ENCODE results near the gene CBR4.
"Not testable (repeated sequence)": the region's sequence is repeated elsewhere in the genome, so short reads cannot be mapped to it uniquely, and the experiment has no call there.

Gene CBR4

DNA sequence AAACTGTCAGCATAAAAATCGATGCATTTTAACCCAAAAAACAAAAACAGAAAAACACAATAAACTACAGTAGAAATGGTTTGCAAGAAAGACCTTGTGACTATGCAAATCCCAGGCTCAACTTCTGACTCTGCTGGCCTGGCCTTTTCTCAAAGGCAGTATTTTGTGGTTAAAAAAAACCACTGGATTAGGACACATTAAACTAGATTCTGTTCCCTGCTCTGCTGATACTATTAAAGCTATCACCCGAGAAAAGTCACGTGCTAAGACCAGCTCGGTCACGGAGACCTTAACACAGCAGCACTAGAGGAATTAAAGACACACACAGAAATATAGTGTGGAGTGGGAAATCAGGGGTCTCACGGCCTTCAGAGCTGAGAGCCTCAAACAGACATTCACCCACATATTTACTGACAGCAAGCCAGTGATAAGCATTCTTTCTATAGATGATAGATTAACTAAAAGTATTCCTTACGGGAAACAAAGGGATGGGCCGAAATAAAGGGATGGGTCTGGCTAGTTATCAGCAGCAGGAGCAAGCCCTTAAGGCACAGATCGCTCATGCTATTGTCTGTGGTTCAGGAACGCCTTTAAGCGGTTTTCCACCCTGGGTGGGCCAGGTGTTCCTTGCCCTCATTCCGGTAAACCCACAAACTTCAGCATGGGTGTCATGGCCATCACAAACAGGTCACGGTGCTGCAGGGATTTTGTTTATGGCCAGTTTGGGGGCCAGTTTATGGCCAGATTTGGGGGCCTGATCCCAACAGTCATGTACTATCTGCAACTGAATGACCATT, 16.1 kb downstream of the CBR4 start:
- no peak for DNase-seq (ENCODE audit: low read depth, low spot score)

DNA sequence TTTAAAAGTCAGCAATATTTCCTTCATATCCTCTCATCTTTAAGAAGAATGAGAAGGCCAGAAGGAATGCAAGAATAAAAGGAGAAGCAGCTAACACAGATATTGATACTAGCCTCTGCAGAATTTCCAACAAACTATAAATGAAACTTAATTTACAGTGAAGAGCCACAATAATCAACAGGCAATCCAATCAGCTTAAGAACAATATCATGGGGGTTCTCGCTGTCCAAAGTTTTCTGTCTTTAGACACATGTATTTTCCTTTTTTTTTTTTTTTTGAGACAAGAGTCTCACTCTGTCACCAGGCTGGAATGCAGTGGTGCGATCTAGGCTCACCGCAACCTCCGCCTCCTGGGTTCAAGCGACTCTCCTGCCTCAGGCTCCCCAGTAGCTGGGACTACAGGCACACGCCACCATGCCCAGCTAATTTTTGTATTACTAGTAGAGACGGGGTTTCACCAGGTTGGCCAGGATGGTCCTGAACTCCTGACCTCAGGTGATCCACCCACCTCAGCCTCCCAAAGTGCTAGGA, 17.0 kb downstream of the CBR4 start:
- DNase-seq (ENCODE audit: low read depth, low spot score) = not testable (repeated sequence)

DNA sequence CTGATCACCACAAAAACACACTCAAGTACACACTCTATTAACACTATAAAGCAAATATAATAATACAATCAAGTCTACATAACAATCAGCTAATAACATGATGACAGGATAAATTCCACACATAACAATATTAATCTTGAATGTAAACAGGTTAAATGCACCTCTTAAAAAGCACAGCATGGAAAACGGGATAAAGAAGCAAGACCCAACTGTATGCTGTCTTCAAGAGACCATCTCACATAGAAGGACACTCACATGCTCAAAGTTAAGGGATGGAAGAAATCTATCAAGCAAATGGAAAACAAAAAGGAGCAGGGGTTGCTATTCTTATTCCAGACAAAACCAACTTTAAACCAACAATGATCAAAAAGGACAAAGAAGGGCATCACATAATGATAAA, 28.1 kb downstream of the CBR4 start:
- no peak for DNase-seq (ENCODE audit: low read depth, low spot score)

DNA sequence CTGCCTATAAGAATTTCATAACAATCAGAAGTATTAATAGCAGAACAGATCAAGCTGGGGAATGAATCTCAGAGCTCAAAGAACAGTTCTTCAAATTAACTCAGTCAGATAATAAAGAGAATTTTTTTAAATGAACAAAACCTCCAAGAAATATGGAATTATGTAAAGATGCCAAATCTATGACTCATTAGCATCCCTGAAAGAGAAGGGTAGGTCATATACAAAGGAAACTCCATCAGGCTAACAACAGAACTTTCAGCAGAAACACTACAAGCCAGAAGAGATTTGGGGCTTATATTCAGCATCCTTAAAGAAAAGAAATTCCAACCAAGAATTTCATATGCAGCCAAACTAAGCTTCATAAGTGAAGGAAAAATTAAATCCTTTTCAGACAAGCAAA, 28.6 kb downstream of the CBR4 start:
- no peak for DNase-seq (ENCODE audit: low read depth, low spot score)

DNA sequence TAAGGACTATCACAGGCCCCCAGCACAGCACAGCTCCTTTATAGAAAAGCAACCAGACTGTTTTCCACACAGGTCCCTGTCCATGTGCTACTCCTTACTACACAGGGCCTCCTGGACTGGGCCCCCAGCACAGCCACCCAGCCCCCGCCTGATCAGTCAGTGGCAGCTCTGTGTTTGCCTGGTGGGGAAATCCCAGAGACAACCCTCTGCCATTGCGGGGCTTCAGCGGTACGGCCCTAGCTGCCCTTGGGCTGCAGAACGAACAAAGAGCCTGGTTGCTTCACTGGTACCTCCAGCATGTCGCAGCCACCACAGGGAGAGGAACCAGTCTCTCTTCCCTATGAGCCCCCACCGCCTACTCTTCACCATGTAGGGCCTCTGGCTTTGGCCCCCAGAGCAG, 30.7 kb downstream of the CBR4 start:
- DNase-seq (ENCODE audit: low read depth, low spot score) = no peak

DNA sequence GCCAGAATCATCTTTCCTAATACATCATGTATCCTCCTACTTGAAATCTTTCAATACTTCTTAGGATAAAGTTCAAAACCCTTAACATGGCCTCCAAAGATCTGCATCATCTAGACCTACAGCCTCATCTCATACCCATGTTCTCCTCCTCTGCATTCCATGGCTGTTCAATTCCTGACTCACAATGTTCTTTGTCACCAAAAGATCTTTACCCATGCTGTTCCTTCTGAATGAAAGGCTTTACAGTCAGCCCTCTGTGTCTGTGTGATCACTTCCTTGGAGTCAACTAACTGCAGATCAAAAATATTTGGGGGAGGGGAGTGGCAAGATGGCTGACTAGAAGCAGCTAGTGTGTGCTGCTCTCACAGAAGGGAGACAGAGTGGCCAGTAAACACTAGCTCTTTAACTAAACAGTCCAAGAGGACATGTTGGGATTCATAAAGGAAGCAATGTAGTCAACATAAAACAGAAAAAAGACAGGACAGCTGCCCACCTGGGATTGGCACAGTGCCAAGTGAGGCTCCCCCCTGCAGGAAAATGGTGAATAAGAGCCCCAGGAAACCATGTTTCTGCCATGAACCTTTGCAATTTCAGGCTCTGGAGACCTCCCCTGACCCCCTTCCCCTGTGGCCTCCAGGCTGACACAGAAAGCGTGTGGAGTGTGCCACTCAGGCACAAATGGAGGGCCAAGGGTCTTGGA, 31.9 kb downstream of the CBR4 start:
- DNase-seq (ENCODE audit: low read depth, low spot score) = no peak

DNA sequence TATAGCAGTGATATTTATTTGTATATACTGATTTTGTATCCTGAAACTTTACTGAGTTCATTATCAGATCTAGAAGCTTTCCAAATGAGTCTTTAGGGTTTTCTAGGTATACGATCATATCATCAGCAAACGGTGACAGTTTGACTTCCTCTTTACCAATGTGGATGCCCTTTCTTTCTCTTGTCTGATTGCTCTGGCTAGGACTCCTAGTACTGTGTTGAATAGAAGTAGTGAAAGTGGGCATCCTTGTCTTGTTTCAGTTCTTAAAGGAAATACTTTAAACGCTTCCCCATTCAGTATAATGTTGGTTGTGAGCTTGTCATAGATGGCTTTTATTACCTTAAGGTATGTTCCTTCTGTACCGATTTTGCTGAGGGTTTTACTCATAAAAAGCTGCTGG, 37.5 kb downstream of the CBR4 start:
- no peak for DNase-seq (ENCODE audit: low read depth, low spot score)

DNA sequence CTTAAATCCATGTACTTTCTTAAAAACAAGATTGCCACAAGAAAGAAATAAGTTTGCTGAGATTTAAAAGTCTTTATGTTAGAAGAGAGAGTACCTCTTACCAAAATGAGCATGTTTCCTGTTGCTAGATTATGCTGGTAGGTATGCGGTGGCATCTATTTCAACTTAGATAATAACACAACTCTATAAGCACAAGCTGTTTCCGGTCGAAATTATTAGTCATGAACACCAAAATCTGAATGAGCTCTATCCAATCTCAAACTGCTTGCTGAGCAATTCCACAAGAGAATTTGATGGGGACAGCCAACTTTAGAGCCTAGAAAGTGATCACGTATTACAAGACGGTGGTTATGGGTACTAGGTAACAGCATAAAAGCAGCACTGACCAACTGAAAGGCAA, 49.3 kb downstream of the CBR4 start:
- no peak for DNase-seq (ENCODE audit: low read depth, low spot score)

DNA sequence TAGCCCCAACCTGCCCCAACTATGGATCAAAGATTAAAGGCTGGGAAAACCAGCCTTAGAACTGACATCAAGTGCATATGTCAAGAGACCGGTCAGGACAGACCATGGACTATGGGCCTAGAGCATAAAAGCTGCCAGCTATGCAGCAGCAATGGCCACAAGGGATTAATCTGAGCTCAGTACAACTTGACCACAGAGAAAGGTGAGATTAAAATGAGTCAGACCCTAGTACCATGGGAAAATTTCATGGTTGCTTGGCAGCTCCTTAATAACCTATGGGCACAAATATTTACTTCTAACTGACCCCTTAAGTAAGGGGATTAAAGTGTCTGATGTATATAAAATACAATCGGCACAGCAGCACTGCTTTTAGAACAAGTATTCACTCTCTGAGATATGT, 54.4 kb downstream of the CBR4 start:
- DNase-seq (ENCODE audit: low read depth, low spot score) = no peak

DNA sequence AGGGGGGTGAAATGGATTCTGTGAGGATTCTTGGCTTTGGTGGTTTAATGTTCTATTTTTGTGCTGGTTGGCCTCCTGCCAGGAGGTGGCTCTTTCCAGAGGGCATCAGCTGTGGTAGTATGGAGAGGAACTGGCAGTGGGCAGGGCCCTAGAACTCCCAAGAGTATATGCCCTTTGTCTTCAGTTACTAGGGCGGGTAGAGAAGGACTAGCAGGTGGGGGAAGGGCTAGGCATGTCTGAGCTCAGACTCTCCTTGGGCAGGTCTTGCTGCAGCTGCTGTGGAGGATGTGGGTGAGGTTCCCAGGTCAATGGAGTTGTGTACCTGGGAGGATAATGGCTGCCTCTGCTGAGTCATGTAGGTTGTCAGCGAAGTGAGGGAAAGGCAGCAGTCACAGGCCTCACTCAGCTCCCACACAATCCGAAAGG, 57.2 kb downstream of the CBR4 start:
- not testable (repeated sequence) for DNase-seq (ENCODE audit: low read depth, low spot score)

DNA sequence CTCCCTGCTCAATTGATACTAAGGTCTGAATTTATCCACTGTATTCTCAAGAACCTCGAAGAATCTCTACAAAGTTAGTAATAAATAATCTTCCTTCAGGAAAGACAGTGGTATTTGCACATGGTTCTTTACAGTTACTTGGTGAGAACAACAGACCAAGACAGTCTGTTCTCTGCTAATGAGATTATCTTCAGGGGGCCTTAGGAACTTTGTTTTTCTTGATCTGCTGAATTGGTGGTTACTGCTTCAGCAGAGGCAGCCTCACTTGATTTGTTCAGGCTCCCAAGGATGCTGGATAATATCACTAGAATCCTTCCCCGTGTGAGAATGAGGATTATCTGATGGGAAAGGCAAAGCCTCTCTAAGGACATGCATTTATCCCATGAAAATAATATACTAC, 64.8 kb downstream of the CBR4 start:
- no peak for DNase-seq (ENCODE audit: low read depth, low spot score)

DNA sequence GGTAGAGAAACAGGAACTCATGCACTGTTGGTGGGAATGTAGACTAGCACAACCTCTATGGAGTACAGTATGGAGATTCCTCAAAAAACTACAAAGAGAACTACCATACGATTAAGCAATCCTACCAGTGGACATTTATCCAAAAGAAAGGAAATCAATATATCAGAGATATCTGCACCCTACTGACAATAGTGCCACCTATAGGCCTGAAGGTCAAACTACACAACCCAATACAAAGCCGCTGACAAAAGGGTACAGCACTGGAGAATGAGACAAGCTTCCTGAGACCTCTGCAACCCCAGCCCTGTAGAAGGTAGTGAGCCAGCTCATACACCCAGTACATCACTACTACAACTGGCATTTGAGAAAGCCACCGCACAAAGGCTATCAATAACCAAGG, 67.1 kb downstream of the CBR4 start:
- no peak for DNase-seq (ENCODE audit: low read depth, low spot score)

Measured in iPS DF 19.7 (cell line).